Activated T-cell treated with anti-CD3 and anti-CD28 coated beads, Interleukin-2, amount 50 U/mL, for 4 hours (primary cell): Measurements from ENCODE around the gene FER. TPM values are rescaled to one million over a fixed set of nuclear protein-coding genes. Genes with fewer than 3 reads are reported as not detected.
"Not testable (repeated sequence)": the region's sequence is repeated elsewhere in the genome, so short reads cannot be mapped to it uniquely, and the experiment has no call there.

Experiments
- ATAC-seq, 2 donors: fragments of 200-7000 bp; cut with Tn5 transposase; one replicate each; pipeline ENCODE4 v1.10.0; 2021
- DNase-seq: peaks from one replicate; pipeline ENCODE4 v3.0.0-alpha.2; 2020
- H3K27me3 Mint-ChIP-seq: one replicate; pipeline ENCODE4 v1.8.0; 2021; ENCODE audit warnings: low read depth, mixed read lengths
- H3K36me3 Mint-ChIP-seq: one replicate; pipeline ENCODE4 v1.8.0; 2022; ENCODE audit warnings: mixed read lengths; ENCODE audit not compliant: insufficient read depth
- H3K4me1 Mint-ChIP-seq: one replicate; pipeline ENCODE4 v1.8.0; 2021; ENCODE audit warnings: low read depth, mixed read lengths
- H3K4me3 Mint-ChIP-seq: one replicate; pipeline ENCODE4 v1.8.0; 2021; ENCODE audit warnings: mild to moderate bottlenecking, moderate library complexity, mixed read lengths
- H3K9me3 Mint-ChIP-seq: one replicate; pipeline ENCODE4 v1.8.0; 2021; ENCODE audit warnings: mixed read lengths
- total RNA-seq, 3 donors: library from RNA; stranded (reverse); gene quantifications; one replicate each; pipeline ENCODE4 v1.2.1, GENCODE V29; 2021

FER gene
- total RNA-seq, 3 donors from 2014 or later: 5.1 to 7.4 (median 7.3) TPM

- Mint-ChIP-seq H3K9me3 (no peaks in the 10 kb centered on the region), H3K4me3 (no peak overlapping the region), H3K36me3 (no peaks in the 10 kb centered on the region), H3K27me3 (no peaks in the 10 kb centered on the region), H3K4me1 (no peaks in the 10 kb centered on the region)
- no peak for DNase-seq
- ATAC-seq: no peak
Observed at GRCh38 chr5:108953940-108954339, 206.2 kb downstream of the FER start.

GRCh38 chr5:108957333-108957732 lies 209.6 kb downstream of the FER start:
- Mint-ChIP-seq H3K4me1 (no peaks in the 10 kb centered on the region), H3K36me3 (peaks cover under 1% of the 10 kb centered on the region), H3K27me3 (no peaks in the 10 kb centered on the region), H3K4me3 (no peak overlapping the region), H3K9me3 (no peaks in the 10 kb centered on the region)
- ATAC-seq: no peak
- DNase-seq: no peak

- no peaks in the 10 kb centered on the region for H3K9me3 Mint-ChIP-seq
- DNase-seq: no peak
- H3K4me3 Mint-ChIP-seq: no peak overlapping the region
Observed at GRCh38 chr5:108966910-108967309, 219.2 kb downstream of the FER start.

DNA sequence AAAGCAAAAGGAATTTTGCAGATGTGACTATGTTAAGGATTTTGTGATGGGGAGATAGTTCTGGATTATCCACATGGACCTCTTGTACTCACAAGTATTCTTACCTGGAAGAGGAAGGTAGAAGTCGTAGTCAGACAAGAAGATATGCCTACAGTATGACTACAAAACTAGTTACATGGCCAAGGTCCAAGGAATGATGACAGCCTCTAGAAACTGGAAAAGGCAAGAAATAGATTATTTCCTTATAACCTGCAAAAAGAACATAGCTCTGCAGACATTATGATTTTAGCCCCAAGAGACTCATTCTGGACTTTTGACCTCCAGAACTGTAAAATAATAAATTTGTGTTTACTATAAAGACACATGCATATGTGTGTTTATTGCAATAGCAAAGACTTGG lies 226.9 kb downstream of the FER start:
- no peak for DNase-seq
- Mint-ChIP-seq H3K36me3 (peaks cover 4% of the 10 kb centered on the region), H3K9me3 (no peaks in the 10 kb centered on the region)

More at GRCh38 chr5:108966910-108967309, 219.2 kb downstream of the FER start:
- peaks cover 8% of the 10 kb centered on the region for H3K36me3 Mint-ChIP-seq
- H3K27me3 Mint-ChIP-seq: no peaks in the 10 kb centered on the region
- H3K4me1 Mint-ChIP-seq: no peaks in the 10 kb centered on the region
- no peak for ATAC-seq

GRCh38 chr5:108975697-108976096 lies 228.0 kb downstream of the FER start:
- ATAC-seq (no peak), DNase-seq (no peak)
- H3K4me1 Mint-ChIP-seq: no peaks in the 10 kb centered on the region
- H3K27me3 Mint-ChIP-seq: no peaks in the 10 kb centered on the region
- H3K36me3 Mint-ChIP-seq: peaks cover 6% of the 10 kb centered on the region
- H3K9me3 Mint-ChIP-seq: no peaks in the 10 kb centered on the region
- H3K4me3 Mint-ChIP-seq: no peak overlapping the region

More for the DNA sequence above, 226.9 kb downstream of the FER start:
- Mint-ChIP-seq H3K27me3 (no peaks in the 10 kb centered on the region), H3K4me3 (no peak overlapping the region), H3K4me1 (no peaks in the 10 kb centered on the region)
- no peak for ATAC-seq

DNA sequence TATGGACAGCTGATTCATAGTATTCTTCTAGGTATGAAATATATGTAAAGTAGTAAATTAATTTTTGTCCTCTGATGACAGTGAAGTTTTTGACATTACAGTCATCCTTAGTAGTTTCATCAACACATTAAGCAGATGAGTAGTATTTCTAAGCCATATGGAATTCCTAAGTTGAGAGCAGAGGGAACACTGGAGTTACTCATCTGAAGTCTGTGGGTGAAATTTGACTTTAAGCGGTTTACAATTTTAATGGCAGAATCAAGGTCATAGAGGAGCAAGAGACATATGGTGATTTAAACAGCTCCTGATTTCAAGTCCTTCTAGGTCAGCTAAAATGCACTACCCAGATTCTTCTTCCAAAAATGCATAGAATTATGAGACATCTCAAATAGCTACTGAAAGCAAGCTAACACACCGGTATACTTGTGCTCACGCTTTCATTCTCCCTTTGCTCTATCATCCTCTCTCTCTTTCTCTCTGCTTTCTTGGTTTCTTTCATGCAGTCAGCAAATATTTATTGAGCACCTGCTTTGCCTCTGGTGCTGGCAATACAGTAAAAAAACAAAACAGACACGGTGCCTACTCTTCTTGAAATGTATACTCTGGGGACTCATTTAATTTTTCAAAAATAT lies 235.9 kb downstream of the FER start:
- no peak for ATAC-seq
- peaks cover 4% of the 10 kb centered on the region for H3K9me3 Mint-ChIP-seq
- no peak for DNase-seq
- no peak overlapping the region for H3K4me3 Mint-ChIP-seq
- H3K36me3 Mint-ChIP-seq: peaks cover 13% of the 10 kb centered on the region
- no peaks in the 10 kb centered on the region for H3K4me1 Mint-ChIP-seq
- no peaks in the 10 kb centered on the region for H3K27me3 Mint-ChIP-seq

GRCh38 chr5:108989761-108990392 lies 242.2 kb downstream of the FER start:
- Mint-ChIP-seq H3K4me3 (no peak overlapping the region), H3K36me3 (peaks cover 15% of the 10 kb centered on the region), H3K9me3 (peaks cover 17% of the 10 kb centered on the region), H3K27me3 (no peaks in the 10 kb centered on the region), H3K4me1 (no peaks in the 10 kb centered on the region)
- no peak for ATAC-seq
- DNase-seq: no peak

- H3K4me3 Mint-ChIP-seq, ATAC-seq, DNase-seq, H3K4me1 Mint-ChIP-seq, H3K27me3 Mint-ChIP-seq: not testable (repeated sequence)
- Mint-ChIP-seq H3K36me3 (peaks cover 17% of the 10 kb centered on the region), H3K9me3 (peaks cover 15% of the 10 kb centered on the region)
Observed at GRCh38 chr5:108992396-108993085, 244.8 kb downstream of the FER start.

DNA sequence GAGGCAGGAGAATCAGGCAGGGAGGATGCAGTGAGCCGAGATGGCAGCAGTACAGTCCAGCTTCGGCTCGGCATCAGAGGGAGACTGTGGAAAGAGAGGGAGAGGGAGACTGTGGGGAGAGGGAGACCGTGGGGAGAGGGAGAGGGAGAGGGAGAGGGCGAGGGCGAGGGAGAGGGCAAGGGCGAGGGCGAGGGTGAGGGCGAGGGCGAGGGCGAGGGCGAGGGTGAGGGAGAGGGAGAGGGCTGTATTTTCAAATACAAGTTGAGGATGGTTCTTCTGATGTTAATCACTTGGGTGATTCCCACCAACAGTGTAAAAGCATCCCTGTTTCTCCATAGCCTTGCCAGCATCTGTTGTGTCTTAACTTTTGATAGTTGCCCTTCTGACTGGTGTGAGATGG lies 245.7 kb downstream of the FER start:
- DNase-seq, H3K27me3 Mint-ChIP-seq, H3K4me3 Mint-ChIP-seq, H3K4me1 Mint-ChIP-seq, ATAC-seq: not testable (repeated sequence)
- Mint-ChIP-seq H3K9me3 (peaks cover 15% of the 10 kb centered on the region), H3K36me3 (peaks cover 16% of the 10 kb centered on the region)

GRCh38 chr5:108997720-108998119 lies 250.0 kb downstream of the FER start:
- ATAC-seq (no peak), DNase-seq (no peak)
- H3K4me1 Mint-ChIP-seq: no peaks in the 10 kb centered on the region
- H3K36me3 Mint-ChIP-seq: peaks cover 16% of the 10 kb centered on the region
- no peak overlapping the region for H3K4me3 Mint-ChIP-seq
- H3K9me3 Mint-ChIP-seq: peaks cover 18% of the 10 kb centered on the region
- H3K27me3 Mint-ChIP-seq: no peaks in the 10 kb centered on the region

- Mint-ChIP-seq H3K9me3 (peaks cover 18% of the 10 kb centered on the region), H3K27me3 (no peaks in the 10 kb centered on the region), H3K4me3 (no peak overlapping the region), H3K36me3 (peaks cover 16% of the 10 kb centered on the region), H3K4me1 (no peaks in the 10 kb centered on the region)
- ATAC-seq (no peak), DNase-seq (no peak)
Observed at GRCh38 chr5:108998216-108998615, 250.5 kb downstream of the FER start.

DNA sequence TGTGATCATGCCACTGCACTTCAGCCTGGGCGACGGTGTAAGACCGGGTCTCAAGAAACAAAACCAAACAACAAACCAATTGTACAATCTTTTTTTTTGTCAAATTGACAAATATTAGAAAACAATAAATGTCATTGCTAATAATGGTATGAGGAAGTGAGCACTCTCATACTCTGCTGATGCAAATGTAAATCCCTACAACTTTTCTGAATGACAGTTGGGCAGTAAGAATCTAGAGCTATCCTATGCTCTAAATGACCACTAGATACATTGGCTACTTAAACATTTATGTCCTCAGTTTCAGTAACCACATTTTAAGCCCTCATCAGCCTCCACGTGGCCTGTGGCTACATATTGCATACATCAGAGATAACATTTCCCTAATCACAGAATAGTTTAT lies 256.2 kb downstream of the FER start:
- no peak for ATAC-seq
- Mint-ChIP-seq H3K27me3 (no peaks in the 10 kb centered on the region), H3K4me3 (no peak overlapping the region), H3K4me1 (no peaks in the 10 kb centered on the region), H3K9me3 (peaks cover 3% of the 10 kb centered on the region), H3K36me3 (no peaks in the 10 kb centered on the region)
- DNase-seq: no peak

- Mint-ChIP-seq H3K4me3 (no peak overlapping the region), H3K9me3 (peaks cover 3% of the 10 kb centered on the region), H3K4me1 (no peaks in the 10 kb centered on the region), H3K36me3 (peaks cover 4% of the 10 kb centered on the region), H3K27me3 (no peaks in the 10 kb centered on the region)
- ATAC-seq: no peak
- DNase-seq: no peak
Observed at GRCh38 chr5:109005297-109006009, 257.8 kb downstream of the FER start.

DNA sequence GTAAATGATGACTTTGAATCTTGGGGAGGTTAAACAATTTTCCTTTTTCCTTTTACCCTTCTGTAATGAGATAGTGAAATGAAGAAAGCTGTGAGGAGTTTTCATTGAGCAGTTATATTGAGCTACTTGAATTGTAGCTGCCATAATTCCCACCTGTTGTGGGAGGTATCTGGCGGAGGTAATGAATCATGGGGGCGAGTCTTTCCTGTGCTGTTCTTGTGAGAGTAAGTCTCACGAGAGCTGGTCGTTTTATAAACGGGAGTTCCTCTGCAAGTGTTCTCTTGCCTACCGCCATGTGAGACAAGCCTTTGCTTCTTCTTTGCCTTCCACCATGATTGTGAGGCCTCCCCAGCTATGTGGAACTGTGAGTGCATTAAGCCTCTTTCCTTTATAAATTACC lies 258.4 kb downstream of the FER start:
- no peaks in the 10 kb centered on the region for H3K4me1 Mint-ChIP-seq
- H3K36me3 Mint-ChIP-seq: peaks cover 4% of the 10 kb centered on the region
- H3K9me3 Mint-ChIP-seq: peaks cover 3% of the 10 kb centered on the region
- DNase-seq: no peak
- H3K4me3 Mint-ChIP-seq: no peak overlapping the region
- H3K27me3 Mint-ChIP-seq: no peaks in the 10 kb centered on the region
- ATAC-seq: no peak
